Measurements from ENCODE around the gene HPSE. TPM values are rescaled to one million over a fixed set of nuclear protein-coding genes. Genes with fewer than 3 reads are reported as not detected.

Gene HPSE
- total and polyA plus RNA-seq, 4 donors, result 0.43 to 4.7 (median 1.0) TPM

DNA sequence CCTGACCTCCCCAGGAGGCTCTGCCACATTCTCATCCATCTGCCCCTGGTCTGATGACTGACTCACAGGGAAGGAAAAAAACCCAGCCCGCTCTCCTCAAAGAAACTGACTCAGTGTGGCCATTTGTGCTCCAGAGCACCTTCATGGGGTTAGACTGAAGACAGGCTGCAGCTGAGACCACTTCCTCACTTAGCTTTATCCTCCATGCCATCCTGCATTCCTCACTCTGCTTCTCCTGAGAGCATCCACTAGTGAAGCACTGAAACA, 35.9 kb upstream of the HPSE start:
- H3K4me3 ChIP-seq (ENCODE audit: low read depth in 1 of 3, low read length in 3 of 3), result no peak overlapping the region
- DNase-seq (ENCODE audit: low spot score), result no peak
- H3K27ac ChIP-seq (ENCODE audit: low read depth in 1 of 2, low read length in 2 of 2), result no peak overlapping the region
- H3K36me3 ChIP-seq (ENCODE audit: control insufficient read depth in 4 of 4, insufficient read depth in 3 of 4, low read depth in 1 of 4, low read length in 3 of 4), result no peaks in the 10 kb centered on the region
- TF ChIP-seq NR2F2 (IDR thresholded peaks at IDR 0.05) (no peak), GABPA (IDR thresholded peaks at IDR 0.05 in 1 of 2, conservative IDR thresholded peaks at IDR 0.05 in 1 of 2) (no peak), JUND (IDR thresholded peaks at IDR 0.05) (no peak), TAF1 (conservative IDR thresholded peaks at IDR 0.05) (no peak), YY1 (IDR thresholded peaks at IDR 0.05) (no peak), FOXA1 (IDR thresholded peaks at IDR 0.05) (no peak), RXRA (IDR thresholded peaks at IDR 0.05) (no peak), RAD21 (IDR thresholded peaks at IDR 0.05) (no peak), HNF4A (conservative IDR thresholded peaks at IDR 0.05) (no peak), SP1 (IDR thresholded peaks at IDR 0.05) (no peak), HNF4G (IDR thresholded peaks at IDR 0.05) (no peak), EGR1 (IDR thresholded peaks at IDR 0.05; ENCODE audit: low read depth in 2 of 2) (no peak), FOXA2 (IDR thresholded peaks at IDR 0.05) (no peak)
- TF ChIP-seq, protein P1, sequence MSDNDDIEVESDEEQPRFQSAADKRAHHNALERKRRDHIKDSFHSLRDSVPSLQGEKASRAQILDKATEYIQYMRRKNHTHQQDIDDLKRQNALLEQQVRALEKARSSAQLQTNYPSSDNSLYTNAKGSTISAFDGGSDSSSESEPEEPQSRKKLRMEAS (IDR thresholded peaks at IDR 0.05), result no peak
- TF ChIP-seq, protein P2, sequence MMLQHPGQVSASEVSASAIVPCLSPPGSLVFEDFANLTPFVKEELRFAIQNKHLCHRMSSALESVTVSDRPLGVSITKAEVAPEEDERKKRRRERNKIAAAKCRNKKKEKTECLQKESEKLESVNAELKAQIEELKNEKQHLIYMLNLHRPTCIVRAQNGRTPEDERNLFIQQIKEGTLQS (IDR thresholded peaks at IDR 0.05), result no peak
- TF ChIP-seq, protein P3, sequence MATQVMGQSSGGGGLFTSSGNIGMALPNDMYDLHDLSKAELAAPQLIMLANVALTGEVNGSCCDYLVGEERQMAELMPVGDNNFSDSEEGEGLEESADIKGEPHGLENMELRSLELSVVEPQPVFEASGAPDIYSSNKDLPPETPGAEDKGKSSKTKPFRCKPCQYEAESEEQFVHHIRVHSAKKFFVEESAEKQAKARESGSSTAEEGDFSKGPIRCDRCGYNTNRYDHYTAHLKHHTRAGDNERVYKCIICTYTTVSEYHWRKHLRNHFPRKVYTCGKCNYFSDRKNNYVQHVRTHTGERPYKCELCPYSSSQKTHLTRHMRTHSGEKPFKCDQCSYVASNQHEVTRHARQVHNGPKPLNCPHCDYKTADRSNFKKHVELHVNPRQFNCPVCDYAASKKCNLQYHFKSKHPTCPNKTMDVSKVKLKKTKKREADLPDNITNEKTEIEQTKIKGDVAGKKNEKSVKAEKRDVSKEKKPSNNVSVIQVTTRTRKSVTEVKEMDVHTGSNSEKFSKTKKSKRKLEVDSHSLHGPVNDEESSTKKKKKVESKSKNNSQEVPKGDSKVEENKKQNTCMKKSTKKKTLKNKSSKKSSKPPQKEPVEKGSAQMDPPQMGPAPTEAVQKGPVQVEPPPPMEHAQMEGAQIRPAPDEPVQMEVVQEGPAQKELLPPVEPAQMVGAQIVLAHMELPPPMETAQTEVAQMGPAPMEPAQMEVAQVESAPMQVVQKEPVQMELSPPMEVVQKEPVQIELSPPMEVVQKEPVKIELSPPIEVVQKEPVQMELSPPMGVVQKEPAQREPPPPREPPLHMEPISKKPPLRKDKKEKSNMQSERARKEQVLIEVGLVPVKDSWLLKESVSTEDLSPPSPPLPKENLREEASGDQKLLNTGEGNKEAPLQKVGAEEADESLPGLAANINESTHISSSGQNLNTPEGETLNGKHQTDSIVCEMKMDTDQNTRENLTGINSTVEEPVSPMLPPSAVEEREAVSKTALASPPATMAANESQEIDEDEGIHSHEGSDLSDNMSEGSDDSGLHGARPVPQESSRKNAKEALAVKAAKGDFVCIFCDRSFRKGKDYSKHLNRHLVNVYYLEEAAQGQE (IDR thresholded peaks at IDR 0.05), result no peak
- TF ChIP-seq, protein P4, sequence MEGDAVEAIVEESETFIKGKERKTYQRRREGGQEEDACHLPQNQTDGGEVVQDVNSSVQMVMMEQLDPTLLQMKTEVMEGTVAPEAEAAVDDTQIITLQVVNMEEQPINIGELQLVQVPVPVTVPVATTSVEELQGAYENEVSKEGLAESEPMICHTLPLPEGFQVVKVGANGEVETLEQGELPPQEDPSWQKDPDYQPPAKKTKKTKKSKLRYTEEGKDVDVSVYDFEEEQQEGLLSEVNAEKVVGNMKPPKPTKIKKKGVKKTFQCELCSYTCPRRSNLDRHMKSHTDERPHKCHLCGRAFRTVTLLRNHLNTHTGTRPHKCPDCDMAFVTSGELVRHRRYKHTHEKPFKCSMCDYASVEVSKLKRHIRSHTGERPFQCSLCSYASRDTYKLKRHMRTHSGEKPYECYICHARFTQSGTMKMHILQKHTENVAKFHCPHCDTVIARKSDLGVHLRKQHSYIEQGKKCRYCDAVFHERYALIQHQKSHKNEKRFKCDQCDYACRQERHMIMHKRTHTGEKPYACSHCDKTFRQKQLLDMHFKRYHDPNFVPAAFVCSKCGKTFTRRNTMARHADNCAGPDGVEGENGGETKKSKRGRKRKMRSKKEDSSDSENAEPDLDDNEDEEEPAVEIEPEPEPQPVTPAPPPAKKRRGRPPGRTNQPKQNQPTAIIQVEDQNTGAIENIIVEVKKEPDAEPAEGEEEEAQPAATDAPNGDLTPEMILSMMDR (IDR thresholded peaks at IDR 0.05; ENCODE audit: low read depth, low read length, missing input control), result no peak
- TF ChIP-seq, protein P5, sequence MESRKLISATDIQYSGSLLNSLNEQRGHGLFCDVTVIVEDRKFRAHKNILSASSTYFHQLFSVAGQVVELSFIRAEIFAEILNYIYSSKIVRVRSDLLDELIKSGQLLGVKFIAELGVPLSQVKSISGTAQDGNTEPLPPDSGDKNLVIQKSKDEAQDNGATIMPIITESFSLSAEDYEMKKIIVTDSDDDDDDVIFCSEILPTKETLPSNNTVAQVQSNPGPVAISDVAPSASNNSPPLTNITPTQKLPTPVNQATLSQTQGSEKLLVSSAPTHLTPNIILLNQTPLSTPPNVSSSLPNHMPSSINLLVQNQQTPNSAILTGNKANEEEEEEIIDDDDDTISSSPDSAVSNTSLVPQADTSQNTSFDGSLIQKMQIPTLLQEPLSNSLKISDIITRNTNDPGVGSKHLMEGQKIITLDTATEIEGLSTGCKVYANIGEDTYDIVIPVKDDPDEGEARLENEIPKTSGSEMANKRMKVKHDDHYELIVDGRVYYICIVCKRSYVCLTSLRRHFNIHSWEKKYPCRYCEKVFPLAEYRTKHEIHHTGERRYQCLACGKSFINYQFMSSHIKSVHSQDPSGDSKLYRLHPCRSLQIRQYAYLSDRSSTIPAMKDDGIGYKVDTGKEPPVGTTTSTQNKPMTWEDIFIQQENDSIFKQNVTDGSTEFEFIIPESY (IDR thresholded peaks at IDR 0.05), result no peak
- no peak overlapping the region for H3K9ac ChIP-seq (ENCODE audit: low read depth in 1 of 2, low read length in 2 of 2)
- no peaks in the 10 kb centered on the region for H3K4me1 ChIP-seq (ENCODE audit: control insufficient read depth in 4 of 4, insufficient read depth in 4 of 4, low read length in 3 of 4)
- WGBS, result 96% methylated on average over 1 of the region's 1 CpG
- no peaks in the 10 kb centered on the region for H3K27me3 ChIP-seq (ENCODE audit: control insufficient read depth in 4 of 4, insufficient read depth in 4 of 4, low read length in 3 of 4)
- no peaks in the 10 kb centered on the region for H3K9me3 ChIP-seq (ENCODE audit: control insufficient read depth in 4 of 4, low read length in 3 of 4)

Data from liver (tissue), 9 donors.